Amygdala (tissue), 56 donors: ENCODE measurements around the gene ZBTB42.
A peak's percentile ranks its signal among the peaks of the same experiment; 100 is the strongest.
"Not testable (repeated sequence)": the region's sequence is repeated elsewhere in the genome, so short reads cannot be mapped to it uniquely, and the experiment has no call there.

Source experiments
- DNase-seq, 56 donors: peaks; one replicate each; lab custom pipeline; 2025; lab: John Stamatoyannopoulos, UW

ZBTB42 gene

GRCh38 chr14:104804481-104805325 lies 3.8 kb downstream of the ZBTB42 start:
- no peak for DNase-seq

GRCh38 chr14:104805326-104805678 lies 4.4 kb downstream of the ZBTB42 start:
- DNase-seq, result no peak

DNA sequence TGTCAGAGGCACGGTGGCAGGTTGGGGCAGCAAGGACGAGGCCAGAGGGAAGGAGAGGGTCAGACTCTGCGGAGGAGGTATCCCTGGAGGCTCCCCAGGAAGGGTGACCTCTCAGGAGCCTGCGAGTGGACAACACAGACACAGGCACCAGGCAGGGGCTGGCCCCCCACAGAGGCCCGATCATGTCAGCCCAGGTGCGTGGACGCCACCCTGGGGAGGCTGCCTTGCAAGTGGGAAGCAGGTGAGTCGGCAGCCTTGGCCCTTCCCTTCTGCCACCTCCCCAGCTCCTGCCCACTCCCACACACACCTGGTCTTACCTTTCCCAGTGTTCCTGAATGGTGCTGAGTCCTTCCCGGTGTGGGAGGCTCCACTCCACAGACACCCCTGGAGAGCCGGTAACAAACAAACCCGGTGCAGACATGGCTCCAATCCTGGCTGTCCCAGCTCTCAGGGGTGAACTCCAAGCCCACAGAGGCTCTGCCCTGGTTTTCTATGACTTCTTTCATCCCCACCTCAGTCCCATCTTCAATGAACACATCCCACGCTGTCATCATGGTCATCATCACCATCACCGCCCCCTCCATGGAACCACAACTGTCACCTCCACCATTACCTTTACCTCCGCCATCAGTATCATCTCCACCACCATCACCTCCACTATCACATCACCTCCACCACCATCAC lies 5.2 kb downstream of the ZBTB42 start:
- no peak for DNase-seq

DNA sequence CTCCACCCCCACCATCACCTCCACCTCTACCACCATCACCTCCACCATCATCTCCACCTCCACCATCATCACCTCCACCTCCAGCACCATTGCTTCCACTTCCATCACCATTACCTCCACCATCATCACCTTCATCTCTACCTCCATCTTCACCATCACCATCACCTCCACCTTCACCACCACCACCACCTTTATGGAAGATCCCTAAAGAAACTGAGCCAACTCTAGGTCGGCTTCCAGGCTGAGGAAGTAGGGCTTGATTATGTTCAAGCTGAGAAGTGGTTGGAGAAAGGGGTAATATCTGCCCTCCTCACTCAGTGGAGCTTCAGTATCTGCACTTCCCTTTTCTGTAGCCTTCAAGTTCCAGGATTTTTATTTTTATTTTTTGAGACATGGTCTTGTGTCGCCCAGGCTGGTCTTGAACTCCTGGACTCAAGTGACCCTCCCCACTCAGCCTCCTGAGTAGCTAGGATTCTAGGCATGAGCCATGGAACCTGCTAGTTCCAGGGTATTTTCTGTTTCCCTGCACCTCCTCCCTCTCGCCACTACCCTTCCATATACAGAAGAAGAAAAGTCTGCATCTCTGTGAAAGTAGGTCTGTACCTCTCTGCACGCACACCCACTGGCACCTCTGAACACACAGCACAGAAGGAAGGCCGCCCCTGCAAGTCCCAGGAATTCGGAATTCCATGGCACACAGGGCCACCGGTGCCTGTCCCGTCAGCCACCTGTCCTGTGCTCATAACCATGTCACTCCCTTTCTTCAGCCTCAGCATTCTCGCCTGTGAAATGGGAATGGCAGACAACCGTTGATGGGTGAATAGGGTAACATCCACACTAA lies 5.9 kb downstream of the ZBTB42 start:
- no peak for DNase-seq

DNA sequence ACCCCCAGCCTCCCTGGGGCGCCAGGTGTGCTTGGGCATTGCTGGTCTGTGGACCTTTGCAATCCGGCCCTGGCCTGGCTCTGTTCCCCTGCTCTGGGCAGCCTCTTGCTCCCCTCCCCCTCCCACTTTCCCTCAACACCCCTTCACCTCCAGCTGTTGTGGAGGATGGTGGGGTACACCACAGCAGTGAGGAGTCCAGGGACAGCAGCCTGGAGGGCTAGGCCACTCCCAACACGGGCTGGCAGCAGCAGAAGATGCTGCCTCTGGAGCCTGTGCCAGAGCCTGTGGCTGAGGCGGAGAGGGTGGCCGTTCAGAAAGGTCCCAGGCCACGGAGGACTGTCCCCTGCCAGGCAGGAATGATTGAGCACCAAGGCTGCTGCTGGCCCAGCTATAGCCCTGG lies 7.6 kb downstream of the ZBTB42 start:
- no peak for DNase-seq

DNA sequence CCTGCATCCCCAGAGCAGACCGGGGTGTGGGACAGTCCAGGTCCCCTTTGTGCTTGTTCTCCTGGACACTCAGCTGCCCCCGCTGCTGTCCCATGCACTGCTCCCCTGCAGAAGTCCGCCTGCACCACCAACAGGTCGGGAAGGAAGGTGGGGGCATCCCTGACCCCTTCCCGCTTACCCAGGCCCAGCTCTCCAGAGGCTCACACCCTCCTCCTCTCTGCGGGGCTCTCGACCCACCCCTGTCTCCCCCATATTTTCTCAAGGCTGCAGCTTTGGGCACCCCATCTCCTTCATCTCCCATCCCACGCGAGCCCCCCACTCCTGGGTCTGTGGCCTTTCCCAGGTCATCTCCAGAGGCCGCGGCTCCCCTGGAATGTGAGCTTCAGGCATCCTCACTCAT lies 9.4 kb downstream of the ZBTB42 start:
- DNase-seq, result no peak

- no peak for DNase-seq
Measured at GRCh38 chr14:104813286-104813685, 12.4 kb downstream of the ZBTB42 start.

- DNase-seq, result not testable (repeated sequence)
Measured at GRCh38 chr14:104814701-104815100, 13.8 kb downstream of the ZBTB42 start.

DNA sequence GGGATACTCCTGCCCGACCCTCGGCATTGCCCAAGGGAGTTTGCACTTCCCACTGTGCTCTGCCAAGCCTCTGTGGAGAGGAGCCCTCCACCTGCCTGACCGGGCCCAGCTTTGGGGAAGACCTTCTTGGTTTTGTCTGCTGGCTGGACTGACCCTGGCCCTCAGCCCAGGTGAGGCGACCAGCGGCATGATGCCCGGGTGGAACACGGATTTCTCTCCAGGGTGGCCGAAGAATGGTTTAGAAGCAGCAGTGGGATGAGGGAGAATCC lies 15.6 kb downstream of the ZBTB42 start:
- DNase-seq, result no peak

- no peak for DNase-seq
Measured at GRCh38 chr14:104817930-104818713, 17.2 kb downstream of the ZBTB42 start.

- no peak for DNase-seq
Measured at GRCh38 chr14:104818714-104819161, 17.8 kb downstream of the ZBTB42 start.

DNA sequence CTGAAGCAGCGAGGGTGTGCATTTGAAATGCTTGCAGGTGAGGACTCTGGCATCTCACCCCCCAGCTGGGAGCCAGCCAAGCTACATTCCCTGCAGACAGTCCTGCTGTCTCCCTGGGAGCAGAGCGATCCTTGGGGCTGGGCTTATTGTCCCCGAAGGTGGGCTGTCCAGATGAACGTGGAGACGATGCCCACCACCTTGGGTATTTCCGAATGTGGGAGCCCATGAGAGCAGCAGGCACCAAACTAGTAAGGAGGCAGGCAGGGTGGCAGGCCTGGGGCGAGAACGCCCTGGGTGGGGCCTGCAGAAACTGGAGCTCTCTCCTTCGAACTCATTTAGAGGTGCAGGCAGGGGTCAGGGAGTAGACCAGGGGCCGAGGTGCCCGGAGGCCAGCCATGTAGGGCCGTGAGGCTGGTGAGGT lies 18.5 kb downstream of the ZBTB42 start:
- DNase-seq, result no peak

GRCh38 chr14:104820669-104821228 lies 19.8 kb downstream of the ZBTB42 start:
- peak in 19 of 56 donors; percentile 14 to 64 (median 41) for DNase-seq

GRCh38 chr14:104821229-104821945 lies 20.5 kb downstream of the ZBTB42 start:
- no peak for DNase-seq

- DNase-seq, result no peak
Measured at GRCh38 chr14:104821971-104822608, 21.2 kb downstream of the ZBTB42 start.

DNA sequence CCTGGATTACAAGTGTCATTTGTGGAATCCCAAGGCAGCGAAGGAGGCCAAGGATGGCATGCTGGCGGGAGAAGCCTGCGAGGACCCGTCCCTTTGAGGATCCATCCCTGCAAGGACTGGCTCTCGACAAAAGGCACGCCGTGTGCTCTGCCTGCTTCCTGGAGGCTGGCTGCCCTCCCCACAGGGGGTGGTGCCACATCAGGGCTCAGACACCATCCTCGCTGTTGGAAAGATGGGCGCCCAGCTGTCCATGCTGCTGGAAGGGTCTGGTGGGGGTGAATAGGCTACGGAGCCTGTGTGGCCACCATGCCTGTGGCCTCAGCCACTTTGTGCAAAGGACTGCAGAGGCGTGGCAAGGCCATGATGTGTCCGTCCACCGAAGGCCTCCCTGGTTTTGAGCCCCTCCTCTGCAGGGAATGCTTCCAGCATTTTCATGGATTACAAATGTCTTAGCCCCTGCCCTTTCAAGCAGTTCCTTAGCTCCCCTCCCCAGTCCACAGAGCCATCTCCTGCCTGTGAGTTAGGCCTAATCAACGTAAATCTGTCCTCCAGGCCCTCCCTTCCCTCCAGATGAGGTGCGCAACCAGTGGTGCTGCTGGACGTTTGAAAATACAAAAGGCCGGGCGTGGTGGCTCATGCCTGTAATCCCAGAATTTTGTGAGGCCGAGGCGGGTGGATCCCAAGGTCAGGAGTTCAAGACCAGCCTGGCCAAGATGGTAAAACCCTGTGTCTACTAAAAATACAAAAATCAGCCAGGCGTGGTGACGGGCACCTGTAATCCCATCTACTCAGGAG lies 22.1 kb downstream of the ZBTB42 start:
- DNase-seq, result no peak

GRCh38 chr14:104824353-104824997 lies 23.6 kb downstream of the ZBTB42 start:
- no peak for DNase-seq
